DOHH2 (cell line): ENCODE results near the gene CYB561.

ENCODE experiments used
- H3F3A ChIP-seq: fragments of 200-600 bp; sonication (generic), shearing (Covaris generic); 2 replicates; pipeline ENCODE4 v1.6.0; 2016; ENCODE audit warnings: antibody characterized with exemption, mild to moderate bottlenecking; ENCODE audit not compliant: control insufficient read depth, insufficient read depth
- H3K27ac ChIP-seq: fragments of 200-600 bp; sonication (generic); 2 replicates; pipeline ENCODE4 v1.5.1; 2014; ENCODE audit warnings: low read depth, mild to moderate bottlenecking, low read length, moderate library complexity
- H3K27me3 ChIP-seq: fragments of 200-600 bp; sonication (generic); 2 replicates; pipeline ENCODE4 v1.6.1; 2014; ENCODE audit warnings: mild to moderate bottlenecking, low read length, mixed read lengths; ENCODE audit not compliant: control insufficient read depth
- H3K36me3 ChIP-seq: fragments of 200-600 bp; sonication (generic); 2 replicates; pipeline ENCODE4 v1.6.1; 2014; ENCODE audit warnings: mild to moderate bottlenecking, low read length, moderate library complexity, mixed read lengths; ENCODE audit not compliant: control insufficient read depth
- H3K4me1 ChIP-seq: fragments of 200-600 bp; sonication (generic); 2 replicates; pipeline ENCODE4 v1.6.1; 2014; ENCODE audit warnings: mild to moderate bottlenecking, low read length, mixed read lengths; ENCODE audit not compliant: control insufficient read depth
- H3K4me2 ChIP-seq: fragments of 200-600 bp; sonication (generic); 2 replicates; pipeline ENCODE4 v1.6.0; 2014; ENCODE audit warnings: mild to moderate bottlenecking, low read length, moderate library complexity
- H3K4me3 ChIP-seq: fragments of 200-600 bp; sonication (generic); 2 replicates; pipeline ENCODE4 v1.5.1; 2014; ENCODE audit warnings: mild to moderate bottlenecking, low read length, mixed read lengths
- H3K79me2 ChIP-seq: fragments of 200-600 bp; sonication (generic); 2 replicates; pipeline ENCODE4 v1.6.1; 2014; ENCODE audit warnings: mild to moderate bottlenecking, low read length, mixed read lengths; ENCODE audit not compliant: control insufficient read depth
- H3K9me2 ChIP-seq: fragments of 200-600 bp; sonication (generic); replicated peaks from 2 replicates; pipeline ENCODE4 v1.6.1; 2014; ENCODE audit warnings: mild to moderate bottlenecking, low read length, mixed read lengths; ENCODE audit not compliant: control insufficient read depth
- H3K9me3 ChIP-seq: fragments of 200-600 bp; sonication (generic); 2 replicates; pipeline ENCODE4 v1.6.1; 2014; ENCODE audit warnings: antibody characterized with exemption, low read length, mixed read lengths; ENCODE audit not compliant: control insufficient read depth, insufficient read depth
- H4K20me1 ChIP-seq: fragments of 200-600 bp; sonication (generic); 2 replicates; pipeline ENCODE4 v1.6.0; 2014; ENCODE audit warnings: low read depth, mild to moderate bottlenecking, antibody characterized with exemption, low read length, moderate library complexity; ENCODE audit not compliant: control insufficient read depth, insufficient read depth
- EZH2phosphoT487 ChIP-seq: fragments of 200-600 bp; sonication (generic); IDR thresholded peaks from 2 replicates; pipeline ENCODE4 v1.6.1; 2017; ENCODE audit warnings: borderline replicate concordance, mild to moderate bottlenecking, antibody characterized with exemption, low read length, moderate library complexity, mixed read lengths
- TF ChIP-seq, protein P1 (sequence below): fragments of 200-600 bp; sonication (generic); IDR thresholded peaks from one replicate; pipeline ENCODE4 v1.5.1; 2014; ENCODE audit warnings: antibody characterized with exemption, mild to moderate bottlenecking, low read depth, low read length; ENCODE audit not compliant: poor library complexity, severe bottlenecking

CYB561 gene

DNA sequence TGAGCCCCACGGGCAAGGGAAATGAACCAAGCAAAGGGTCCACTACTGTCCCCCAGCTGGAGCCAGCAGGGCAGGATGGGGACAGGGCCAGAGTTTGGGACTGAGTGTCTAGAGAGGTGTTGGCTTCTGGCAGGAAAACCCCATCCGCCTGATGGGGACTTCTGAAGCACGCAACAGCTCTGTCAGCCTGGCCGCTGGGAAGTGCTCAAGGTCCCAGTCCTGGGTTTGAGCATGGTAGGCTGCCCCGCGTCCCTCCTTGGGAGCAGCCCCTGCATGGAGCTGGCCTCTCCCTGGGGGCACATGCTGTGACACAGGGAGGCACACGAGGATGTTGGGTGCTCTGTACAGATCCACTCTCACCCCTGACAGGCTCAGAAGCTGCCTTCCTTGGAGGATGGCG is 45.3 kb upstream of the CYB561 start:
- Histone ChIP-seq H3F3A (no peaks in the 10 kb centered on the region), H3K27ac (no peak overlapping the region), H3K79me2 (no peaks in the 10 kb centered on the region), H3K36me3 (no peaks in the 10 kb centered on the region), H4K20me1 (no peaks in the 10 kb centered on the region), H3K9me2 (no peaks in the 10 kb centered on the region), H3K27me3 (no peaks in the 10 kb centered on the region), H3K4me1 (peaks cover 3% of the 10 kb centered on the region; the same call in 1 of the 2 replicates), H3K9me3 (no peaks in the 10 kb centered on the region), H3K4me3 (no peak overlapping the region), H3K4me2 (no peak overlapping the region)
- TF ChIP-seq EZH2phosphoT487 = no peak
- TF ChIP-seq, protein P1, sequence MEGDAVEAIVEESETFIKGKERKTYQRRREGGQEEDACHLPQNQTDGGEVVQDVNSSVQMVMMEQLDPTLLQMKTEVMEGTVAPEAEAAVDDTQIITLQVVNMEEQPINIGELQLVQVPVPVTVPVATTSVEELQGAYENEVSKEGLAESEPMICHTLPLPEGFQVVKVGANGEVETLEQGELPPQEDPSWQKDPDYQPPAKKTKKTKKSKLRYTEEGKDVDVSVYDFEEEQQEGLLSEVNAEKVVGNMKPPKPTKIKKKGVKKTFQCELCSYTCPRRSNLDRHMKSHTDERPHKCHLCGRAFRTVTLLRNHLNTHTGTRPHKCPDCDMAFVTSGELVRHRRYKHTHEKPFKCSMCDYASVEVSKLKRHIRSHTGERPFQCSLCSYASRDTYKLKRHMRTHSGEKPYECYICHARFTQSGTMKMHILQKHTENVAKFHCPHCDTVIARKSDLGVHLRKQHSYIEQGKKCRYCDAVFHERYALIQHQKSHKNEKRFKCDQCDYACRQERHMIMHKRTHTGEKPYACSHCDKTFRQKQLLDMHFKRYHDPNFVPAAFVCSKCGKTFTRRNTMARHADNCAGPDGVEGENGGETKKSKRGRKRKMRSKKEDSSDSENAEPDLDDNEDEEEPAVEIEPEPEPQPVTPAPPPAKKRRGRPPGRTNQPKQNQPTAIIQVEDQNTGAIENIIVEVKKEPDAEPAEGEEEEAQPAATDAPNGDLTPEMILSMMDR = no peak

DNA sequence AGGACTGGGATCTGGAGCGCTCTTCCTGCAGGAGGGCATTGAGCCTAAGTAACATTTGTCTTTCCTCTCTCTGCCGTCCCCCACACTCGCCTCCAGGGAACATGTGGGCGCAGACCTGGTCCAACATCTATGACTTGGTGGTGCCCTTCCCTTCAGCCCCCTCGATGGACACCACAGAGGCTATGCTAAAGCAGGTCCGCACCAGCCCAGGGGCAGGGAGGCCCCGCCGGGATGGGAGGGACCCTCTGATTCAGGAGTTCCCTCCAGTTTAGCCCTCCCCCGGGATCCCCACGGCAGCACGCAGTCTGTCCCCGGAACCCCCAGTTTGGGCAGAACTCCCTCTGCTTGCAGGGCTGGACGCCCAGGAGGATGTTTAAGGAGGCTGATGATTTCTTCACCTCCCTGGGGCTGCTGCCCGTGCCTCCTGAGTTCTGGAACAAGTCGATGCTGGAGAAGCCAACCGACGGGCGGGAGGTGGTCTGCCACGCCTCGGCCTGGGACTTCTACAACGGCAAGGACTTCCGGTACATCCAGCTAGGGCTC is 44.8 kb upstream of the CYB561 start:
- no peaks in the 10 kb centered on the region for H3K9me3 ChIP-seq
- no peaks in the 10 kb centered on the region for H3K9me2 ChIP-seq
- H3K27me3 ChIP-seq = no peaks in the 10 kb centered on the region
- no peak overlapping the region for H3K27ac ChIP-seq
- H3F3A ChIP-seq = no peaks in the 10 kb centered on the region
- H3K4me2 ChIP-seq = no peak overlapping the region
- no peaks in the 10 kb centered on the region for H4K20me1 ChIP-seq
- H3K4me3 ChIP-seq = no peak overlapping the region
- H3K36me3 ChIP-seq = no peaks in the 10 kb centered on the region
- H3K4me1 ChIP-seq = peaks cover 6% of the 10 kb centered on the region; the same call in 1 of the 2 replicates
- H3K79me2 ChIP-seq = no peaks in the 10 kb centered on the region
- TF ChIP-seq, protein P1 = no peak
- TF ChIP-seq EZH2phosphoT487 = no peak

DNA sequence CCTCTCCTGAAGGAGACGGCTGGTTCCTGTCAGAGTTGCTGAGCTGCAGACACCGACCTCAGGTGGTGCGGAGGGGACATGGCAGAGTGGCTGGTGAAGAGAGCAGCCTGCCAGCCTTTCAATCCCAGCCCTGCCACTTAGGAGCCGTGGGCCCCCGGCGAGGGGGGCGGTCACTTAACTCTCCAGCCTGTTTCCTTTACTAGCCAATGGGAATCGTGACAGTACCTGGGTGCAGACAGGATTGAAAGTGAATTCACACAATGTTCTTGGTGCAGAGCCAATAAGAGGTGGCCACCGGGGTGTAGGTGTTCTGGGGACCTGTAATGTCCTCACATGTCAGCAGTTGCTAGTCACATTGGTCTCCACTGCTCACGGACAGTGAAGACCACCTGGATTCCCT is 44.2 kb upstream of the CYB561 start:
- H3K4me1 ChIP-seq = peaks cover 6% of the 10 kb centered on the region; the same call in 1 of the 2 replicates
- H3K36me3 ChIP-seq = no peaks in the 10 kb centered on the region
- H3K27me3 ChIP-seq = no peaks in the 10 kb centered on the region
- H3K9me3 ChIP-seq = no peaks in the 10 kb centered on the region
- H3K79me2 ChIP-seq = no peaks in the 10 kb centered on the region
- H3K27ac ChIP-seq = no peak overlapping the region
- H3K4me3 ChIP-seq = no peak overlapping the region
- TF ChIP-seq, protein P1 = no peak
- no peaks in the 10 kb centered on the region for H3K9me2 ChIP-seq
- no peaks in the 10 kb centered on the region for H3F3A ChIP-seq
- no peaks in the 10 kb centered on the region for H4K20me1 ChIP-seq
- H3K4me2 ChIP-seq = no peak overlapping the region
